Left lung (tissue), 10 donors: Measurements from ENCODE around the gene ABI1. TPM values are rescaled to one million over a fixed set of nuclear protein-coding genes. Genes with fewer than 3 reads are reported as not detected.
A peak's percentile ranks its signal among the peaks of the same experiment; 100 is the strongest.

Experiments used
- ATAC-seq: fragments of 200-7000 bp; cut with Tn5 transposase; one replicate; pipeline ENCODE4 v1.9.1; 2020; ENCODE audit warnings: moderate library complexity
- DNase-seq, 4 donors: peaks; one replicate each; pipeline ENCODE4 v3.0.0-alpha.2; 2013 to 2020
- H3K27ac ChIP-seq, 2 donors: fragments of 200-600 bp; sonication (generic) in 1 of 2; one replicate each; pipeline versions ENCODE4 v1.5.0 to v1.8.0; 2020 to 2021
- H3K27me3 ChIP-seq, 2 donors: fragments of 200-600 bp; sonication (generic) in 1 of 2; one replicate each; pipeline versions ENCODE4 v1.5.0 to v1.8.0; 2020 to 2021
- H3K36me3 ChIP-seq, 2 donors: fragments of 200-600 bp; sonication (generic) in 1 of 2; one replicate each; pipeline versions ENCODE4 v1.5.0 to v1.8.0; 2020 to 2021
- H3K4me1 ChIP-seq, 2 donors: fragments of 200-600 bp; one replicate each; pipeline ENCODE4 v1.8.0; 2021
- H3K4me3 ChIP-seq, 2 donors: fragments of 200-600 bp; sonication (generic) in 1 of 2; one replicate each; pipeline versions ENCODE4 v1.5.0 to v1.8.0; 2020 to 2021; ENCODE audit warnings: mild to moderate bottlenecking in 1 of 2
- H3K9me3 ChIP-seq, 2 donors: fragments of 200-600 bp; sonication (generic) in 1 of 2; one replicate each; pipeline versions ENCODE4 v1.5.0 to v1.8.0; 2020 to 2021
- intact Hi-C, 2 donors: fragments of 100-400 bp; cut with DNase I; formaldehyde crosslinking; loops; one replicate each; pipeline versions ENCODE4 v1.11.2 to v1.14.2; 2022
- polyA plus RNA-seq, 6 donors: library from polyadenylated mRNA; unstranded; fragments of 120-200 nt; gene quantifications; one replicate each; pipeline ENCODE4 v1.2.1, GENCODE V29; 2013; ENCODE audit not compliant: insufficient read length in 6 of 6
- total RNA-seq, 2 donors: library from RNA; stranded (reverse); fragmentation: NEBNext Ultra II Directional; extraction: Animal tissue kit (Norgen Biotek cat#: 25700); gene quantifications; one replicate each; pipeline ENCODE4 v1.2.1, GENCODE V29; 2021
- TF ChIP-seq, protein P1 (sequence below), 2 donors: fragments of 200-600 bp; sonication (generic) in 1 of 2; IDR thresholded peaks; one replicate each; pipeline versions ENCODE4 v1.5.0 to v1.8.0; 2021; ENCODE audit warnings: antibody characterized with exemption in 2 of 2
- donor health status: DM: no; HTN: yes; CAD: no.
- donor health status: DM: no; HTN: no; CAD: no.

ABI1 gene
- total and polyA plus RNA-seq, 8 donors: 46.8 to 71.6 (median 63.1) TPM

DNA sequence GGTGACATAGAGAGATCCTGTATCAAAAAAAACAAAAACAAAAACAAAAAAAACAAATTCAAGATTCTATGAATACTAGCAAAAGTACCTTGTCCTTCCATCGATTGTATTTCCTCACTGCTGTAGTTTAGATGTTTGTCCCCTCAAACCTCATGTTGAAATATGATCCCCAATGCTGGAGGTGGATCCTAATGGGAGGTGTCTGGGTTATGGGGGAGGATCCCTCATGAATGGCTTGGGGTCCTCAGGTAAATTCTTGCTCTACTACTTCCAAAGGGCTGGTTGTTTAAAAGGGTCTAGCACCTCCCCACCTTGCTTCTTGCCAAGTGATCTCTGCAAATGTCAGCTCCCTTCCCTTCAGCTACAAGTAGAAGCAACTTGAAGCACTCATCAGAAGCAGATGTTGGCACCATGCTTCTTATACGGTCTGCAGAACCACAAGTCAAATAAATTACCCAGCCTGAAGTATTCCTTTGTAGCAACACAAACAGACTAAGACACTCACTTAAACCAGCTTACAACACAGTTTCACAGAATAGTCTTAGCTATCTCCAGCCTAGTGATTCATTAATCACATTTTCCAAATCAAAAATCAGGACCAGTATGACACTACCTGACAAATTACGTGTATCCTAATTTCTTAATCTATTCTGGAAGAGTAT lies 20.7 kb downstream of the ABI1 start:
- H3K4me3 ChIP-seq: no peak overlapping the region
- ATAC-seq: peak; percentile 79
- H3K4me1 ChIP-seq: peaks cover 4 to 62% of the 10 kb centered on the region in 2 donors
- TF ChIP-seq, protein P1, sequence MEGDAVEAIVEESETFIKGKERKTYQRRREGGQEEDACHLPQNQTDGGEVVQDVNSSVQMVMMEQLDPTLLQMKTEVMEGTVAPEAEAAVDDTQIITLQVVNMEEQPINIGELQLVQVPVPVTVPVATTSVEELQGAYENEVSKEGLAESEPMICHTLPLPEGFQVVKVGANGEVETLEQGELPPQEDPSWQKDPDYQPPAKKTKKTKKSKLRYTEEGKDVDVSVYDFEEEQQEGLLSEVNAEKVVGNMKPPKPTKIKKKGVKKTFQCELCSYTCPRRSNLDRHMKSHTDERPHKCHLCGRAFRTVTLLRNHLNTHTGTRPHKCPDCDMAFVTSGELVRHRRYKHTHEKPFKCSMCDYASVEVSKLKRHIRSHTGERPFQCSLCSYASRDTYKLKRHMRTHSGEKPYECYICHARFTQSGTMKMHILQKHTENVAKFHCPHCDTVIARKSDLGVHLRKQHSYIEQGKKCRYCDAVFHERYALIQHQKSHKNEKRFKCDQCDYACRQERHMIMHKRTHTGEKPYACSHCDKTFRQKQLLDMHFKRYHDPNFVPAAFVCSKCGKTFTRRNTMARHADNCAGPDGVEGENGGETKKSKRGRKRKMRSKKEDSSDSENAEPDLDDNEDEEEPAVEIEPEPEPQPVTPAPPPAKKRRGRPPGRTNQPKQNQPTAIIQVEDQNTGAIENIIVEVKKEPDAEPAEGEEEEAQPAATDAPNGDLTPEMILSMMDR (IDR thresholded peaks at IDR 0.05): no peak
- no peaks in the 10 kb centered on the region for H3K9me3 ChIP-seq
- no peak overlapping the region for H3K27ac ChIP-seq
- DNase-seq: no peak
- intact Hi-C loops: no loop called here
- no peaks in the 10 kb centered on the region for H3K36me3 ChIP-seq
- H3K27me3 ChIP-seq: no peaks in the 10 kb centered on the region

DNA sequence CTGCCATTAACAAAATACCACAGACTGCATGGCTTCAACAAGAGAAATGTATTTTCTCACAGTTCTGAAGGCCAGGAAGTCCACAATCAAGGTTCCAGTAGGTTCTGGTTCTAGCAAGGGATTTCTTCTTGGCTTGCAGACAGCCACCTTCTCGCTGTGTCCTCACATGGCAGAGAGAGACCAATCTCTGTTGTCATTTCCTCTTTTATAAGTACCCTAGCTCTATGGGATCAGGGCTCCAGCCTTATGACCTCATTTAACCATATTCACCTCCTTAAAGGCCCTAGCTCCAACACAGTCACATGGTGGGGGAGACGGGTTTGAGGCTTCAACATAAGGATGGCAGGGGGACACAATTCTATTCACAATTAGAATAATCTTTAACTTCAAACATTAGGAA lies 23.6 kb downstream of the ABI1 start:
- TF ChIP-seq, protein P1 (IDR thresholded peaks at IDR 0.05): no peak
- ATAC-seq (peak; percentile 32), DNase-seq (no peak)

DNA sequence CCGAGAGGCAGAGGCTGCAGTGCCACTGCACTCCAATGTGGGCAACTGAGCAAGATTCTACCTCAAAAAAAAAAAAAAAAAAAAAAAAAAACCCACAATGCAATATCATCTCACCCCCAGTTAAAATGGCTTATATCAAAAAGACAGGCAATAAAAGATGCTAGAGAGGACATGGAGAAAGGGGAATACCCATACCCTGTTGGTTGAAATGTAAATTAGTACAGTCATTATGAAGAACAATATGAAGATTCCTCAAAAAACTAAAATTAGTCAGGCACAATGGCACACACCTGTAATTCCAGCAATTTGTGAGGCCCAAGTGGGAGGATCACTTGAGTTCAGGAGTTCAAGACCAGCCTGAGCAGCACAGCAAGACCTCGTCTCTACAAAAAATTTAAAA lies 25.7 kb downstream of the ABI1 start:
- Histone ChIP-seq H3K4me1 (peaks cover 3 to 56% of the 10 kb centered on the region in 2 donors), H3K9me3 (no peaks in the 10 kb centered on the region), H3K4me3 (no peak overlapping the region), H3K36me3 (no peaks in the 10 kb centered on the region), H3K27ac (no peak overlapping the region), H3K27me3 (no peaks in the 10 kb centered on the region)
- ATAC-seq (no peak), DNase-seq (no peak)
- intact Hi-C loops: no loop called here
- TF ChIP-seq, protein P1 (IDR thresholded peaks at IDR 0.05): no peak

More for the DNA sequence above, 23.6 kb downstream of the ABI1 start:
- Histone ChIP-seq H3K36me3 (no peaks in the 10 kb centered on the region), H3K27ac (no peak overlapping the region), H3K27me3 (no peaks in the 10 kb centered on the region), H3K4me1 (peaks cover 4 to 59% of the 10 kb centered on the region in 2 donors), H3K9me3 (no peaks in the 10 kb centered on the region), H3K4me3 (no peak overlapping the region)
- intact Hi-C loops: no loop called here

DNA sequence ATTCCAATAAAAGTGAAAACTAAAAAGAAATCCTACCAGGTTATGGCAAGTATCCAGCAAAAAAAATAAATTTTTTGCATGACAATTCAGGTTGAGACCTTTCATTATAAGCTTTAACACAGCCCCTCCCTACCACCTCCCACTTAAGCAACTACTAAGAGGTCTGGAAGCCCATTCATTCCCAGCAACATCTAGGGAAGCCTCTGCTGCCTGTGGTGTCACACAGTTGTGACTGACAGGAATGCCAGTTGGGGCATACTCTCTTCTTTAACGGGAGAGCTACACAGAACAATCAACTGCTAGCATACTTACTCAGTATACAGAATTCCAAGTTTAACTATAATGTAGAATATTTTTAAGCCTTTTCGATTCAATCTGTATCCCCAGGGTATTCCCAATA lies 27.8 kb downstream of the ABI1 start:
- H3K27me3 ChIP-seq: no peaks in the 10 kb centered on the region
- H3K4me3 ChIP-seq: no peak overlapping the region
- H3K27ac ChIP-seq: no peak overlapping the region
- H3K4me1 ChIP-seq: peaks cover 0 to 48% of the 10 kb centered on the region in 2 donors
- intact Hi-C loops: no loop called here
- H3K36me3 ChIP-seq: no peaks in the 10 kb centered on the region
- ATAC-seq (no peak), DNase-seq (no peak)
- TF ChIP-seq, protein P1 (IDR thresholded peaks at IDR 0.05): no peak
- no peaks in the 10 kb centered on the region for H3K9me3 ChIP-seq

DNA sequence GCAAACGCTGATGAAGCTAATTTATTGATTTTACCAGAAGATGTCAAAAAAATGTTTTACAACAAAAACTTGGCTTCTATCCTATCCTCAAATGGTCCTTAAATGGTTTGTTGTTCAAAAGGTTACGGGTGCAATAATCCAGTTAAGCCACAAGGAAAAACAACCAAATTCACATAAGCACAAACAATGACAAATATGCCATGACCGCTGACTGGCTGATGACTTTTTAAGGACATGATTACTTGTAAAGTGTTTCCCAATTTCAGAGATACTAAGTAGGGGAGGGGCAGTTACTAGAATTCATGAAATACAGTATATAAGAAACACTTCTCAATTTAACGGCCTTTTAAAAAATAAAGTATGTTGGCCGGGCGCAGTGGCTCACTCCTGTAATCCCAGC lies 28.8 kb downstream of the ABI1 start:
- Histone ChIP-seq H3K27me3 (no peaks in the 10 kb centered on the region), H3K27ac (no peak overlapping the region), H3K4me1 (peaks cover 0 to 38% of the 10 kb centered on the region in 2 donors), H3K9me3 (no peaks in the 10 kb centered on the region), H3K36me3 (no peaks in the 10 kb centered on the region), H3K4me3 (no peak overlapping the region)
- intact Hi-C loops: no loop called here
- DNase-seq (peak in 2 of 4 donors; percentile 46 to 55), ATAC-seq (no peak)
- TF ChIP-seq, protein P1 (IDR thresholded peaks at IDR 0.05): no peak
